Activated effector memory CD4-positive, alpha-beta T cell treated with Interleukin-2 at 50 U/mL for 16 hours (primary cell): Measurements from ENCODE around the gene IL10.
"Not testable (repeated sequence)": the region's sequence is repeated elsewhere in the genome, so short reads cannot be mapped to it uniquely, and the experiment has no call there.

Source experiments
- DNase-seq: peaks from one replicate; pipeline ENCODE4 v3.0.0-alpha.2; 2020

IL10 gene

DNA sequence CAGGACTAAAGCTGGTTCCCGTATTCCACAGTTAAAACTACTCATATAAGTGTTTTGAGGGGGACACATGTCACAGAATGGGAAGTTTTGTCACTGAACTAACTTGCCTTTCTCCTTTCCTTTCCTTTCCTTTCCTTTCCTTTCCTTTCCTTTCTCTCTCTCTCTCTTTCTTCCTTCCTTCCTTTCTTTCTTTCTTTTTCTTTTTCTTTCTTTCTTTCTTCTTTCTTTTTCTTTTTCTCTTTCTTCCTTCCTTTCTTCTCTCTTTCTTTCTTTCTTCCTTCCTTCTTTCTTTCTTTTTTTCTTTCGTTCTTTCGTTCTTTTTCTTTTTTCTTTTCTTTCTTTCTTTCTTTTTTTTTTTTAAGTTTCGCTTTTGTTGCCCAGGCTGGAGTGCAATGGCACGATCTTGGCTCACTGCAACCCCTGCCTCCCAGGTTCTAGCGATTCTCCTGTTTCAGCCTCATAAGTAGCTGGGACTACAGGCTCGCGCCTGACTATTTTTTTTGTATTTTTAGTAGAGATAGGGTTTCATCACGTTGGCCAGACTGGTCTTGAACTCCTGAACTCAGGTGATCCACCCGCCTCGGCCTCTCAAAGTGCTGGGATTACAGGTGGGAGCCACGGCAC lies 9.4 kb downstream of the IL10 start:
- DNase-seq = not testable (repeated sequence)

DNA sequence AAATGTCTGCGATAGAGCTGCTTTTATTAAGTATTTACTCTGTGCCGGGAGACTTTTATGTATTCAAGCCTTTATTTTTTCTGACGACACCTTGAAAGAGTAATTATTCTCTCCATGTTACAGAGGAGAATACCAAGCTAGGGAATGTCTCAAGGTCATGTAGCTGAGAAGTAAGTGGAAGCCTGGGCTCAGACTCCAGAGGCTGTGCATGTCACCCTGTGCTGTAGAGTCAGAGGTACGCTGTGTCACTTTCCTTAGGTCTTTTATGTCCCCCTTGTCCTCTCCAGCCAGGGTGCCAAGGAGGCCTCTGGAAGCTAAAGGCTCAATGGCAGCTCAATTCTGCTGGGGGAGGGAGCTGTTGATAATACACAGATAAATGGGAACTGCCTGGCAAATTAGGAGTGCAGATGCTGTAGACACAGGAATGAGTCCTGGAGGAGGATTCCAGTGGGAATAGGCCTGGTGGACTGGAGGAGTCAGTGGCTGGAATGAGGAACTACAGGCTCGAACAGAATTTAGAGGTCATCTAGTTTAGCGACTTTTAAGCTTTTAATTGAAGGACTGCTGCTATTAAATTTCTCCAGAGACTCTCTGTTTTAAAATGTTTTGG lies 11.0 kb downstream of the IL10 start:
- no peak for DNase-seq

DNA sequence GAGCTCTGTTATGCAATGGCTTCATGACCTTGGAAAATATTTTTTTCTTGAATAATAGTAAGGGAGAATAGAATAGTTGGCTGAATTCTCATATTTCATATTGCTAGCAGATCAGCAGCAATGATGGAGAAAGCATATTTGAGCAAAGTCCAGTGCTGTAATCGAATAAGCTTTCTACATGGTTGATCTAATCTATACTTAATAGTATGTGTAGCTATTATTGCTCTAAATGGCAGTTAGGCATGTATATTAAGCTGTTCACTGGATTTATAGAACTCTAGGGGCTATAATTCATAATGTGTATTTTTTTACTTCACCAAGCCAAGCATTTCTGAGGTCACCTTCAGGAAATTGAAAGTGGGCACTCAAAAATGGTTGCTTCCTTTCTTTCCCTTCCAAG lies 11.7 kb downstream of the IL10 start:
- no peak for DNase-seq

DNA sequence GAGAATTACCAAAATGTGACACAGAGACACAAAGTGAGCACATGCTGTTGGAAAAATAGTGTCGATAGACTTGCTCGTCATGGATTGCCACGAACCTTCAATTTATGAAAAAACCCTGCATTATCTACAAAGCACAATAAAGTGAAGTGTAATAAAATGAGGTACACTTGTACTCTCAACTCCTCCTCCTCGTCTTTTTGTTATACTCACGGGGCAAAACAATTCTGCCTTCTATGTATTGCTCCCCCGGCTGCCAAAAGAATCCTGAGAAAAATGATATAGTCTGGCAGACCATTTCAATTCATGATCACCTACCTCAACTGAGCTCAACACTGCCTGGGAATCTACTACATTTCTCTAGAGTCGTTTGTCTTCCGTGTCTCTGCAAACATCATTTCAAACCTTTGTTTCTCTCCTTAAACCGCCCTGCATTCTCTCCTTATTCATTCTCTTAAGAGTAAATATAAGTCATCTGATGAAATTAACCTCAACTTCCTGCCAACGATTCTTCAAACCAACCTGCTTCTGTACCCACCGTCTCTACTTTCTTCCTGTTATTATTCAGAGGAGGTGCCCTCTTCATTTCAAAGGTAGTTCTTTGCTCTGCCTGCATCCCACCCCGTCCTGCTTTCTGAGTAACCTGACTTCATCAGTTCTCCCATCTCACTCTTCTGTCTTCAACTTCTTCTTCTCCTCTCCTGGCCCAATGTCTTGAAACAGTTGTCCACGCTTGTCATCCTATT lies 14.6 kb downstream of the IL10 start:
- no peak for DNase-seq

DNA sequence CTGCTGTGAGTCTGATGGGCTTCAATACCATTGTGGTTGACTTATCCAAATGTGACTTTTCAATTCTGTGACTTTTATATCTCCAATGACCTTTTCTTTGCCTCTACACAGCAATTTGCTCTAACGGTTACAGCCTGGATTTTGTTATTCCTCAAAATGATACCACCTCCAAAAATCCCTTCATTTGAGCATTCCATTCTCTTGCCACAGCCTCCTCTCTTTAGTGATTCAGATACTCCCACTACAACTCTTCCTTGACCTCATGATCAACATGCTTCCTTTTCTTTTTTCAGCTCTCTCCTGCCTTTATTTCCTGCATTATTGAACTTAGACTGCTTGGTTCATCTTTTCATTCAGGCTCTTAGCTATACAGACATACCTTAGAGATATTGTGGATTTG lies 18.3 kb downstream of the IL10 start:
- DNase-seq = no peak

DNA sequence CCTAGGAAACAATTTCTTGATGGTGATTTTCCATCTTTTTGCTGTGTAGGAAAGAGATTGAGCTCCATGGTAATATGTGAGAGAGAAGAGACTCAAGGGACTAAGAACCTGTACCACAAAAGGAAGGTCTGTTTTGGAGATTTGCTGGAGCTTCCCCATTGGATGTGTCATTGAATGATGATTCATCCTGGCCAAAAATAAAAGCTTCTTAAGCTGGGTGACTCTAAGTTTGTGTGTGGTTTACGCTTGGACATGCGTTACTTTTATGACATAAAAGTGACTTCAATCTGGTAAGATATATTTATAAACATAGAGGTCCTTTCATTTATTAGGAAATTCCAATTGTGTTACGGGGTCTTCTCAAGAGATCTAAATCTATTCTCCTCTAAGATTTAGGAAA lies 19.2 kb downstream of the IL10 start:
- no peak for DNase-seq

DNA sequence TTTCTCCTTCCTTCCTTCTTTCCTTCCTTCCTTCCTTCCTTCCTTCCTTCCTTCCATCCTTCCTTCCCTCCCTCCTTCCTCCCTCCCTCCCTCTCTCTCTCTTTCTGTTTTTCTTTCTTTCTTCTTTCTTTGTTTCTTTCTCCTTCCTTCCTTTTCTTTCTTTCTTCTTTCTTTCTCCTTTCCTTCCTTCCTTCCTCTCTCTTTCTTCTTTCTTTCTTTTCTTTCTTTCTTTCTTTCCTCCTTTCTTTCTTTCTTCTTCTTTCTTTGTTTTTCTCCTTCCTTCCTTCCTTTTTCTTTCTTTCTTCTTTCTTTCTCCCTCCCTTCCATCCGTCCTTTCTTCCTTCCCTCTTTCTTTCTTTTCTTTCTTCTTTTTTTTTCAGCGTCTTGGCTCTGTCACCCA lies 19.8 kb downstream of the IL10 start:
- no peak for DNase-seq

DNA sequence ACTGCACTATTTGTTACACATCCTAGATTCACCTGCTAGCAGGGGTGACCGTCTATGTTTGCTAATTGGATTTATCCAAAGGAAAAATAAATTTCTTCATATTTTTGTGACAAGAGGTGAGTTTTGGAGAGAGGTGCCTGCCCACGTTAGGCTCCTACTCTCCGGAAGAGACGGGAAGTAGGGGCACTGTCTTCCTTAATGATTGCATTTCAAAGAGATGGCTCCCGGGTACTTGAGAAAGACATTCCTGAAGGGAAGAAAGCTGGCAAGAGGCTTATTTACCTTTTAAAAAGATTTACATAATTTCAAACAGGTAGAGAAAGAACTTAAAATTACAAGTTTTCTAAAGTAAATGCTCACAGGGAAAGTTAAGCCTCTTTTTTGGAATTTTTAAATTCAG lies 20.4 kb downstream of the IL10 start:
- DNase-seq = no peak

DNA sequence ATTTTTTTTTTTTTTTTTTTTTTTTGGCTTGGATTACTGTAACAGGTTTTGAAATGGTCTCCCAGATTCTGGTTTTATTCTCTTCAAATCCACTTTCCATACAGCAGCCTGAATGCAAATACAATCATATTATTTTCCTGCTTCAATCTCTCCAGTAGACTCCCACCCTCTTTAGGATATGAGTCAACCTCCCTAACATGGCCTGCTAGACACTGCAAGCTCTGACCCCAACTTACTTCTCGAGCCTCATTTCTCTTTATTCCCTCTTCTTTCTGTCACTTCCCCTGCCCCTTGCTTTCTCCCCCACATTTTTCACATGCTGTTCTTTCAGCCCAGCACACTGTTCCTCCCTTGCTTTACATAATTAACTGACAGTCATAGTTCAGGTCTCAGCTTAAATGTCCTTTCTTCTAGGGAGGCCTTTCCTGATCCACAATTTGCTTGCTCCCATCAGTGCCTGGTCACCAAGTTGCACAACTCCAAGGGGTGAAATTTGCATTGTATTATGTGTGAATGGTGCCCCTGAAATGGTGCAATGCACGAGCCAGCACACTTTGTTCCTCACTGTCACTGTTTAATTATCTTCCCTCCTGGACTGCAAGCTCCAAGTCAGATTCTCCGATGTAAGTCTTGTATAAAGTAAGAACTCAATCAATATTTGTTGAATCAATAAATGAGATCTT lies 23.8 kb downstream of the IL10 start:
- DNase-seq = no peak

DNA sequence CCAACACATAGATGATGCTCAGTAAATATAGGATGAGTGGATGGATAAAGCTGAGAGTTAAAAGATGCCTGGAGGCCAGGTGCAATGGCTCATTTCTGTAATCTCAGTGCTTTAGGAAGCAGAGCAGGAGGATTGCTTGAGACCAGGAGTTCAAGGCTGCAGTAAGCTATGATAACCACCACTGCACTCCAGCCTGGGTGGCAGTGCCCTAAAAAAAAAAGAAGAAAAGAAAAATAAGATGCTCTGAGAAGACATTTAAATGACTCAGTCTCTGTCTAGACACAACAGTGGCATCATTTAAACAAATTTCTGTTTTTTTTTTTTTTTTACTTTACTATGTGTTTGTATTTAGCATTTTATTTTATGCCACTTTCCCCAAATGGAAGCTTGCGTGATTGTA lies 27.0 kb downstream of the IL10 start:
- no peak for DNase-seq

DNA sequence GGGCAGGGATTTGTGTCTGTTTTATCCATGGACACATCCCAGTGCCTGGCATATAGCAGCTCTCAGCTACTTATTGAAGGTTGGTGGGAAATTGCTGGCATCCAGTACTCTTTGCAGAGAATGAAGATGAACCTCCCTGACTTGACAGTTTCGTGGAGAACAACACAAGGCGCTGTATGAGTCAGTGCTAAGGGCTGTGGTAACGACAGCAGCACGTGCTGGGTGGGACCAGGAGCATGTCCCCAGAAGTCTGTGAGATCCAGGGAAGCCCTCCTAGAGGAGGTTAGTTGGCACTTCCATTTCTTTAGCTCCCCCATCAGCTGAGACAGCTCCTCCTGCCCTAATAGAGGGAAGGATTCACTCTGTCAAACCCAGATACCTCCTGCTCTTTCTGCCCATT lies 27.6 kb downstream of the IL10 start:
- no peak for DNase-seq

DNA sequence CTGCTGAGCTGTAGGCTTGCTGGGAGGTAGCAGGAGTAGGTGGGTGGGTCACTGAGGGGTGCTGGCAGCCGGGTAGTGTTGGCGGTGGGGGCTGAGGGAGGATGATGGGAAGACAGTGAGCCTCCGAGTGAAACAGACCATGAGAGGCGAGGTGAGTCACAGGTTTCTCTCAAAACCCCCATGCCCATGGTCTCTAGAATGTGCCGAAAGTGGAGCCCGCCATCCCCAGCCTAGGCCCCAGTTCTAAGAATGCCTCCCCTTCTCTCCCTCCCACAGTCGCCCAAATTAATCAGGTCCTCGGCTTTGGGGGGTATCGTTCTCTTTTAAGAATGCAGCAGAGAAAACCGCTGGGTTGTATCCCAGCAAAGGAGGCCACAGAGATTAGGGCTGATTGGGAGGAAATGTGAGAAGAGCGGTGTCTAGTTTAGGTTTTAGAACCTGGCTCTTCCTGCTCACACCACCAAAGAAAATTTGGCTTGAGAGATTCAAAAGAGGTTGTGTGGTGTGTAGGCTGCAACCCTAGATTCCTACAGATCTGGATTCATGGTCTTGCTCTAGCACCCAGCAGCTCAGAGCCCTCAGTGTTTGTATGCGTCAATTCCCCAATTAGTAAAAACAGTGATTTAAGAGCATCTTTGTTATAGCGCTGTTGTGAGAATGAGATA lies 29.4 kb downstream of the IL10 start:
- no peak for DNase-seq

DNA sequence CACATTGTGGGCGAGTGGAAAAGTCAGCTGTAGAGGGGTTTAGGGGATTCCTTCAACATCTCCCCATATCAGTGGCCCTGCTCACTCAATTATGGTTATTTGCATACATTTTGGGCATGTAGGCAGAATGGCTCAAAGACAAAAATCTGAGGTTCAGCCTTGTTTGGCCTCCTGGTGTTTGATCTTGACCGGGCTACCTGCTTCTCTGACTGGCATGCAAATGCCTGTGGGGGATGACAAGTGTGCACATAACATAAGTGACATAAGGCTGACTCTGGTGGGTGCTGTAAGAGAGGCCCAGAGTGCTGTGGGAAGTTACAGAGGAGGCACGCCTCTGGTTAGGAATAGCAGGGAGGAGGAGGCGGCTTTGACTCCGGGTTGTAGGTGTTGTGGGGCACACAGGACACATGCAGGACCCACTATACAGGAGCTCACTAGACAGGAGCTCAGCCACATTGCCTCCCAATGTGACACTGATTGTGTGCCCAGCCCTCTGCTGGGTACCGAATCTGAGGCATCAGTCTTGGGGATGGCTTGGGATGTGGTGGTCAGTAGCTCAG lies 31.1 kb downstream of the IL10 start:
- no peak for DNase-seq

DNA sequence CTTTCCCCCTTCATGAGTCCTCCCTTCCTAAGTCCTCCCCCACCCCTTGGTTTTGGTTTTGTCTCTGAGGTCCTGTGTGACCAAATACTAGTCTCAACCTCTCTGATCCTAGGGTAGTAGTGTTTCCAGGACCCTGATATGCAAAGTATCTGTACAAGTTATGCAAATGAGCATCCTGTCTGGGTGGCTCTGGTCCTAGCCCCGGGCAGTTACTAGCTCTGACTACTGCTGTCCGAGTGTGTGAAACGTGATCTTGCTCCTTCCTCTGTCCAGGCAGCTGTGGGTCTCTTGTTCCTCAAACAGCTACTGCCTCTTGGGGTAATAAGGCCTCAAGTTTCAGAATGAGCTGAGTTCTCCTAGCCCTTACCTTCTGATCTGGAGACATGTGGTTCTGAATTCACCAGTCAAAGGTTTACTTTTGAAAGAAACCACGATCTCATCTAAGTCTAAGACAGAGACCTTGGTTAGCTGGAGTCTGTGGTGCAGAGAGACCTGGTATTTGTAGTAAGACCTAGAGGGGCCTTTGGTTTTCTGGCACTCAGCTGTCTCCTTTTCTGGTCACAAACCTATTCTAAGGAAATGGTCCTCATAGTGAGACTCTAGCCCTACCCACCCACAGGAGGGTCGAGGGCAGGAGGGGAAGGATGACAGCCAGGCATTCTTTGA lies 32.8 kb downstream of the IL10 start:
- DNase-seq = no peak

DNA sequence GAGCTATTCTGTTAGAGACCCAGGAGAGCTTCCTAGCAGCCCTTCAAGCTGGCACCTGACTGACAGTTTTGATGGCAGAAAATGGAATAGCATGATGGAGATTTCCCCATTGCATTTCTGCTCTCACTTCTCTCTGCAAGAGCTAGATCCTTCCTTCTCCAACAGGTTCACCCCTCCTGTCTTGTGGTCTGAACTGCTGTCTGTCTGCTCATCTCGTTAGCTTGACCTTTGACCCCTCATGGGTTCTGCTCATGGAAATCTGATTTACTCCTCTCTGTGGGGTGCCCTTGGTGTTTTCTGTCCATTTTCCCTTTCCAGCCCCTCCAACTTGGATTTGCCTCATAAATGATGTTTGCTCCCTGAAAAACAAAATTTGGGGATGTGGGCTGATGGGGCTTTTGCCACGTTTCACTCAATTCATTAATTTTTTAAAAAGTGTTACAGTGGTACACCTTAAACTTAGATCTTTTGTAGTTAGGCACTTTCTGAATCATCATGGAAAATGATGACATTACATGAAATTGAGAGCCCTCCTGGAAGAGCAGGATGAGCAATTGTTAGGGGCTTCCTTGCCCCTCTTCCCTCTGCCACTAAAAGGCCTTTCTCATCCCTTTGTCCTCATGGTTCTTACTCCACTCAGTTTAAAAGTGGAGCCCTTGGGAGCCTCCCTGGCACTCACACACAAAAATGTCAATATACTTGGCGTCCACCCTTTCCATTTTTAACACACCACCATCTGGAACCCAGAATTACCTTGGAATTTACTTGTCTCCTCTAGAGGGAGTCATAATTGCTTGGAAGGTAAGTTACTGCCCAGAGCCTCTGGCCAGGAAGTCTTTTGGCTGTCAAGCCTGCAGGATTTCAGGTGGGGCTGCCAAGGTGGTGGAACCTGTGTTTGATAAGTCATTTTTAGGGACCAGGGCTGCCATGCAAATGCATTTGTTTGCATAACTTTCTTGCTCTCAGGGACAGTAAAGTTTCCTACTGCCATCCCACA lies 33.6 kb downstream of the IL10 start:
- no peak for DNase-seq

DNA sequence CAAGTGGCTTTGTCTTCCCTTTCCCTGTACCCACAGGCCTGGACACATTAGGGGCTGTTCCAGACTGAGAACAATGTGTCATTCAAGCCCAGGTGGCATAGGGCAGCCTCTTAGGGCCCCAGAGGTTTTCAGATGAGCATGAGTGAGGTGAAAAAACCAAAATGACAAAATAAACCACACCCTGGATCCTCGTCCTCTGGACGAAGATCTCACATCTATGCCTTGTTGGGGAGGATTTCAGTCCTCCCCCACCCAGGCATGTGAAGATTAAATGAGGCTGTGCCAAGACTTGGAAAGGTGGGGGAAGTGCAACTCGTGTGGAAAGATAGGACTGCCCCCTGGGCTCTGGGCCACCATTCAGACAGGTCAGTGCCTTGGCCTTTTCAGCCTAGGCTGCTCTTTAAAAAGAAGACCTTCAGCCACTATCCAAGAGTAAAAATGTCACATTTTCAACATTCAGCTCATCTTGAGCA lies 34.5 kb downstream of the IL10 start:
- DNase-seq = no peak

DNA sequence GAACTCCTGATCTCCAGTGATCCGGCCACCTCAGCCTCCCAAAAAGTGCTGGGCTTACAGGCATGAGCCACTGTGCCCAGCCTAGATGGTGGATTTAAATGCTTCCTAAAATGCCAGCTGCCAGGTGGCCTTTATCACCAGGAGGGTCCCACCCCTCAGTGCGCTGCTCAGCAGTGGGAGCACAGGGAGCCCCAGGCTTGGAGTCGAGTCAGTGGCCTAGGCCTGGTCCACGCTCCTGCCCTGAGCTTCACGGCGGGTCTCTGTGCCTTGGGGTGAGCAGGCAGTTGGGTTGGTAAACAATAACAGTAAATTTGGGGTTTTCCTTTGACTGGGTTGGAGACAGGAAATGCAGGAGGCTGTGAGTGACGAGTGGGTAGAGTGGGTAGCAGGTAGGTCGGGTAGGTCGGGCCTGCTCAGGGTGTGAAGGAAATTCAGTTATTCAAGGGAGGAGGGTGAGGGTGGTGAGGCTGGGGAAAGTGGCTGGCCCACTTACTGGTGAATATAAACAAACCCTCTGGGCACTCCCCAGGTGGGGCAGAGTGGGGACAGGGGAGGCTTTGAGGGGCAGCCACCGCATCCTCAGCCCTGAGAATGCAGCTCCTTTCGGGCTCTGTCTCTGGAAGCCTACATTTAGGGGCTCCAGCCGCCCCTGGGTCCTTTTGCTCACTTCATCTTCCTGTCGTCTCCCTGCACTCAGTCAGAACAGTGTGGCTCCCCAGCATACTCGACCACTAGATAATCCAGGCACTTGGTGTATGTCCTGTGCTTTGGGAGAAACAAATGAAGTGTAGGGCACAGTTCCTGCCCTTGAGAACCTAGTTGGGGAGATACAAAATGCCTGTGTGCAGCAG lies 35.2 kb downstream of the IL10 start:
- DNase-seq = peak; percentile 39

DNA sequence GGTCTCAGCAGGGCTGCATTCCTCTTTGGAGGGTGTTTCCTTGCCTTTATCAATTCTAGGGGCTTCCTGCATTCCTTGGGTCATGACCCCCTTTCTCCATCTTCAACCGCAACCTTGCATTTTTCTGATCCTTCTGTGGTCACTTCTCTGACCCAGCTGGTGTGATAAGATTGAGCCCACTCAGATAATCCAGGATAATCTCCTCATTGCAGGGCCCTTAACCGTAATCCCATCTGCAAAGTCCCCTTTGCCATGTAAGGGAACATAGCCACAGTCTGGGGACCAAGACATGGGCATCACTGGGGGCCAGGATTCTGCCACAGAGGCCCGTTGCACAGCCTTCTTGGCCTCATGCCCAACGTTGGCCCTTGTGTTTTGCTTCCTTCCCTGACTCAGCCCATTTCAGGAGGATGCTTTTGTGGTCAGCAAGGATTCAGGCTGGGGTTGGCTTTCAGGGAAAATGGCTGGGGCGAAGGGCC lies 36.7 kb downstream of the IL10 start:
- DNase-seq = no peak

DNA sequence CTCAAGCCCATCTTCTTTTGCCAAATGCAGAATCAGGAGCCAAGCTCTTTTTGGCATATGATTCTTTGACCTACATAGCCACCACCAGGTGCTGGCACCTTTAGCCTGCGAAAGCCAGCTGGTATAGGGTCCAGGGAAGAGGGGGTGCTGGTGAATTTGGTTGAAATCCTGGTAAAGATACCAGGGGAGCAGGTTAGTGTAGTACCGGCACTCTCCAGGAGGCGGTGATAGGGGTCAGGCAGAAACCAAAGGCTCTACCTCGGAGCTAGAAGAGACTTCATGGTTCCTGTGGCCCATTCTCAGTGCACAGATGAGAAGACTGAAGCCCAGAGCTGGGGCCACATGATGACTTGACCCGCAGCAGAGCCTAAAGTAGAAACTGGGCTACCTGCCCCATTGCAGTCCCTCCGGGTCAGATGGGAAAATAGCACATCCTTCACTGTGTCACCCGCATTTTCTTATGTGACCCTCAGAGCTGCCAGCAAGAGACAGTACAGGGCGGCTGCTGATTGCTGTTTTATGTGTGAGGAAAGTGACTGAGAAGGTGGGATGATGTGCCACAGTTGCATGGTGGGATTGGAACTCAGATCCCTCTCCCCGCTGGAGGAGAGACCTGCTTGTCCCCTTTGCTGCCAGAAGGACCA lies 37.7 kb downstream of the IL10 start:
- peak; percentile 71 for DNase-seq
